AG20443 (cell line): ENCODE data around the gene DGKH.
A peak's percentile ranks its signal among the peaks of the same experiment; 100 is the strongest.
"Not testable (repeated sequence)": the region's sequence is repeated elsewhere in the genome, so short reads cannot be mapped to it uniquely, and the experiment has no call there.

Source experiments
- DNase-seq: peaks from one replicate; pipeline ENCODE4 v3.0.0; 2012; ENCODE audit warnings: low spot score, mixed read lengths

Gene DGKH

DNA sequence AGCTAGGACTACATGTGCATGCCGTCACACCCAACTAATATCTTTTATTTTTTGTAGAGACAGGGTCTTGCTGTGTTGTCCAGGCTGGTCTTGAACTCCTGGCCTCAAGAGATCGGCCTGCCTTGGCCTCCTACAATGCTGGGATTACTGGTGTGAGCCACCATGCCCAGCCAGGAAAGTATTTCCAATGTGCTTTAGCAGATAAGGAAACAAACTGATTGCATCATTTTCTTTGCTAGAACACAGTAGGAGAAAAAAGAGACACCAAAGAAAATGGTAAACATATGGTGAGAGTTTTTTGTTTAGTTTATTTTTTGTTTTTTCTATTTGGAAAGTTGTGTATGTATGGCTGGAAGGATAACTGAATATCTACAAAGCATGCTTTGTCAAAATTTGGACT is 176.6 kb downstream of the DGKH start:
- no peak for DNase-seq

DNA sequence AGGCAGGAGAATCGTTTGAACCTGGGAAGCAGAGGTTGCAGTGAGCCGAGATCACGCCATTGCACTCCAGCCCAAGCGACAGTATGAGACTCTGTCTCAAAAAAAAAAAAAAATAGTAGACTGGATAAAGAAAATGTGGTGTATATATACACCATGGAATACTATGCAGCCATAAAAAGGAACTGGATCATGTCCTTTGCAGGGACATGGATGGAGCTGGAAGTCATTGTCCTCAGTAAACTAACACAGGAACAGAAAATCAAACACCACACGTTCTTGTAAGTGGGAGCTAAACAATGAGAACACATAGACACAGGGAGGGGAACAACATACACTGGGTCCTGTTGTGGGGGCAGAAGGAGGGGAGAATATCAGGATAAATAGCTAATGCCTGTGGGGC is 178.3 kb downstream of the DGKH start:
- DNase-seq, result not testable (repeated sequence)

DNA sequence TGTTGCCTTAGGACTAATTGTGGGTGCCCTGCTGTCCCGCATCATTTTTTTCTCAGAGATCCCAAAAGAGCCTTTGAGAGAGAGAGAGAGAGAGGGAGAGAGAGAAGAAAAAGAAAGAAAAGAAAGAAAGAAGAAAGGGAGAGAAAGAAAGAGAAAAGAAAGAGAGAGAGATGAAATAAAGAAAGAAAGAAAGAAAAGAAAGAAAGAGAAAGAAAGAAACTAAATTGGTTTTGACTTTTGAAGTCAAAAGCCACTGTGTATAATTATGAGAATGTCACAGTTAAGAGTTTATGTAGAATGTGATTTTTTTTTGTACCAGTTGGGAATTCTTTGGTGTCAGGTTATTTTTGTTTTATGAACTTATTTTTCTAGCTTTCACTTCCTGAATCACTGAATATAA is 180.1 kb downstream of the DGKH start:
- DNase-seq, result no peak

DNA sequence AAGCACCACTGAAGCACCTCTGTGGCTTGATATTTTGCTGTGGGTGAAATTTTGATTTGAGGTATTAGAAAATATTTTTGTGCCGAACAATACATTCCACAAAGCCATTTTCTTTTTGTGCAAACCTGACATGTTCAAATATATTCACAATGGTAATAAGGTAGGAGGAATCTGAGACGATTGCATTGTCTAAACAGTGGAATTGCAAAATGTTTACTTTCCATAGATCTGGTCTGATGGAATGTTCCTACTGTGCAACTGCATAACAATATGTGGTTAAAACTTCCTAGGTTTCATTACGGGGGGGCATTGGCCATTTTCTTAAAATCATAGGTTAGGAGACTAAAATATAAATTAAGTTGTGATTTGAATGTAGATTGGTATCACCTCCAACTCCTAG is 180.8 kb downstream of the DGKH start:
- no peak for DNase-seq

DNA sequence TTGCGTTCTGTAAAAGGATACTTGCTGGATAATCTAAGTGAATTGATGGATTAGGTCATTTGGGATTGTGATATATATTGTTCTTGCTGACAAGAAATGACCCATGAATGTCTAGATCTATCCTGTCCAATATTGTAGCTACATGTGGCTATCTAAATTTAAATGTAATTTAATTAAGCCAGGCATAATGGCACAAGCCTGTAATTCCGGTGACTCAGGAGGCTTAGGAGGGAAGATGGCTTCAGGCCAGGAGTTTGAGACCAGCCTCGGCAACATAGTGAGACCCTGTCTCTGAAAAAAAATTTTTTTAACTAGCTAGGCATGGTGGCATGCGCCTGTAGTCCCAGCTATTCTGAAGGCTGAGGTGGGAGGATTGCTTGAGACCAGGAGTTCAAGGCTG is 184.2 kb downstream of the DGKH start:
- no peak for DNase-seq

DNA sequence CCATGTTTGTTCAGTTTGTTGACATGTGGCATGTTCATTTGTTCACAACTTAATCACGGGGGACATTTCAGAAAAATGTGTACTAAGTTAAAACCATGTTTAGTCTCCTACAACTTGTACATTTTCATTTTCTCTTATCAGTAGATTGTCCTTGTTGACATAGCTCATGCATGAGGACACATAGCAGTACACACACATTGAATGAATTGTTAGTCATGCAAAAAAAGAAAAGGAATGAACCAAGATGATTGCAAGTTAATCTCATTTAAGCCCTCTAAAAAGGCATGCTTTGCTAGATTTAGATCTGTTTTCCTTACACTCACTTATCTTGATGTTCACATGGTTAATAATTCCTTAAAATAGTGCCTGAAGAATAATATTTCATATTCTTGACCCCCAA is 185.3 kb downstream of the DGKH start:
- no peak for DNase-seq

DNA sequence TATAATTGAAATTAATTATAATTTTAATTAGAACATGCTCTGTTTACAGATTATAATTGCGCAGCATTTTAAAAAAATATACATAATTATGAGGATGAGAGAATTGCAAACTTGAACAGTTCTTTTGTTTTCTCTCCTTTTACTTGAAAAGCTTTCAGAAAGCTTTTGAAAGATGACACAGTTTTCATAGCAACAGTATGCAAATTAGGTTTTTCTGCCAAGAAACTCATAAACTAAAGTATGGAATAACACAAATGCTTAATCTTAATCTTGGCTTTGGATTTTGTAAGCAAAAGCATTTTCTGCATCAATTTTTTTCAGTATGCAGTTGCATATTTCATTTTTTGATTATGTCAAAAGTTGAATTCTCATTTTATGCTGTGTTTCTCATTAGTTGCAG is 190.7 kb downstream of the DGKH start:
- no peak for DNase-seq

DNA sequence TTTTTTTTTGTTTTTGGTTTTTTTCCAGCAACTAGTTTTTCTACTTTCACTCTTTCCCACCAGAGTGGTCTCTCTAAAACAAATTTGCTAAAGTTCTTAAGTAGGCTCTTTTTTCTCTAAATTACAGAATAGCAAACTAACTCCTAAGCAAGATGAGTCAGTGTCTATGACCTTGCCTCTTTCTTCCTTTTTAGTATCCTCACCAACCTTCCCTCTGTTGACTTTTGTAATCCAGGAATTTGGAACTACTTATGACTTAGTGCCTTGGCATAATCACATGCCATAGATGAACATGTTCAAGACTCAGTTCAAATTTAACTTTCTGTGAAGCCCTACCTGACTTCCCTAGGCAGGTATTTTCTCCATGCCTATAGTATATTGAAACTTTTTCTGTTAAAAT is 191.2 kb downstream of the DGKH start:
- no peak for DNase-seq

DNA sequence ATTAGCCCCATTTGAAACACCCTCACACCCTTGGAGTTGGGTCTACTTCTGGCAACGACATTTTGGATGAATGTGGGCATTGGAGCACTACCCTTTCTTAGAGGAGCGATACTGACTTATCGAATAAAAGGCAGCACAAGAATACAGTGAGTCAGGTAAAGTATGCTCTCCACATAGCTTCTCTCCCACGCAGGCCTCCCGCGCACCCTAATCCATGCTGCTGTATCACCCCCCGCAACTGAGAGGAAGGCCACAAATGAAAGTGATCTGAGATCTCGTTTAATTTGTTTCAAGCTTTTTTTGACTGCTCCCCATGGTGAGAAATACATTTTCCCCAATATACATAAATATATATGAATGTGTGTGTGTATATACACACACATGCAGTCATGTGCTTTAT is 198.1 kb downstream of the DGKH start:
- no peak for DNase-seq

DNA sequence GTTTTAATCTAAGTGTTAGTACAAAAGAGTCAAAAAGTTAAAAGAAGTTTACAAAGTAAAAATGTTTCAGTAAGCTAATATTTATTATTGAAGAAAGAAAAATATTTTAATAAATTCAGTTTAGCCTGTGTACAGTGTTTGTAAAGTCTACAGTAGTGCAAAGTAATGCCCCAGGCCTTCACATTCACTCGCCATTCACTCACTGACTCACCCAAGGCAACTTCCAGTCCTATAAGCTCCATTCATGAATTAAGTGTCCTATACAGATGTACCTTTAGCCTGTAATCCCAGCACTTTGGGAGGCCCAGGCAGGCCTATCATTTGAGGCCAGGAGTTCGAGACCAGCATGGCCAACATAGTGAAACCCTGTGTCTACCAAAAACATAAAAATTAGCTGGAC is 199.4 kb downstream of the DGKH start:
- DNase-seq, result no peak

DNA sequence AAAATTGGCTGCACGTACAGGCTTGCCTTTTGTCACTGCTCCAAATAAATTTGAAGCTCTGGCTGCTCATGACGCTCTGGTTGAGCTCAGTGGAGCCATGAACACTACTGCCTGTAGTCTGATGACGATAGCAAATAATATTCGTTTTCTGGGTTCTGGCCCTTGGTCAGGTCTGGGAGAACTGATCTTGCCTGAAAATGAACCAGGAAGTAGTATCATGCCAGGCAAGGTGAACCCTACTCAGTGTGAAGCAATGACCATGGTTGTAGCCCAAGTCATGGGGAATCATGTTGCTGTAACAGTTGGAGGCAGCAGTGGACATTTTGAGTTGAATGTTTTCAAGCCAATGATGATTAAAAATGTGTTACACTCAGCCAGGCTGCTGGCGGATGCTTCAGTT is 207.4 kb downstream of the DGKH start:
- no peak for DNase-seq

DNA sequence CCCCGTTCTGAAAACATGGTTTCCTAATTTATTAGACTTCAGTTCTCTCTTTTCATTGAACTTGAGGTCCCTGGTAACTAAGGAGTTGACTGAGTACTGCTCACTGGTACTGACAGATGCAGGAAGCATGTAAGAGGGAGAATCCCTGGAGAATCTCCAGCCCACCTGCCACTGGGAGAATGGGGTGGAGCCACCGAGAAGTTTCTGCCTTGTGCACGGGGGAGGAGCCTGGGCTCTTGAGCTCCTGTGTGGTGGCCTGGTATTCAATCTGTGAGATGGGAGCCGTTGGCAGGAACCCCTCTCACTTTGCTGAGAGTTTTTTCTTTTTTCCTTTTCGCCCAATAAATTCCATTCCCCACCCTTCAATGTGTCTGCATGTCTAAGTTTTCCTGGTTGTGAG is 210.3 kb downstream of the DGKH start:
- DNase-seq, result no peak

DNA sequence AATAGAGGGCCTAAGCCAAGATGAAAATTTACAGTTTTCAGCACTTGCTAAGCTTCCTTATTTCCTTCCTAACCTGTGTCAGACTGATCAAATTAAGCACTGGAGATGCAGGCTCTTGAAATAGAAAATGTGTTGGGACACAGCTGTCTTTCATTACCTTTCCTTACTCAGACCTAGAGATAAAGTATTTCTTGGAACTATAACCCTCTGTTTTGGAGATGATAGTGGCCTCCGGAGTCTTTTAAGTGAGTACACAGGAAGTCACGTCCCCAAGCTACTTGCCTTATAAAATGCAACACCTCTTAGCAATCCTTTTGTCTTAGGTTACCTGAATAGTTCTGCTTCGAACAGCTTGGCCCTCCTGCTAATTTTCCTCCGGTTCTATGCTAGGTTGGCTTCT is 211.1 kb downstream of the DGKH start:
- DNase-seq, result no peak

DNA sequence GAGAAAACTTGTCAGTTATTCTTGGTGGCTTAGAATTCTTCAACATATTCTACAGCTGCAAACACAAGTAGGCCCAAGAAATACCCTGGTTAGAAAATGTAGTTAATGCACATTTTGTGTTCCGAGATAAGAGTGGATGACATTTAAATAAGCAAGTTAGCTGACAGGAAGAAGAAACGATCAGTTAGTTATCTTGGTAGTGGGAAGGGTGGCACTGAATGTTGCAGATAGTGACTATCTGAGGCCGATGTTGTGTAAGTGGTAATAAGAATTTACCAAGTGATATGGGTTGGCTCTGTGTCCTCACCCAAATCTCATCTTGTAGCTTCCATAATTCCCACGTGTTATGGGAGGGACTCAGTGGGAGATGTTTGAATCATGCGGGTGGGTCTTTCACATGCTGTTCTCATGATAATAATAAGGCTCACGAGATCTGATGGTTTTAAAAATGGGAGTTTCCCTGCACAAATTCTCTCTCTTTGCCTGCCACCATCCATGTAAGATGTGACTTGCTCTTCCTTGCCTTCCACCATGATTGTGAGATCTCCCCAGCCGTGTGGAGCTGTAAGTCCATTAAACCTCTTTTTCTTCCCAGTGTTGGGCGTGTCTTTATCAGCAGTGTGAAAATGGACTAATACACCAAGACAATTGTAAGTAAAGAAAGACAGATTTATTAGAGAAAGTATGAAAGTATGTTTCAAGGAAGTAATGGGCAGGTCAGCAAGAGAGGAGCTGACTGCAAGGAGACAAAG is 212.6 kb downstream of the DGKH start:
- DNase-seq, result no peak

DNA sequence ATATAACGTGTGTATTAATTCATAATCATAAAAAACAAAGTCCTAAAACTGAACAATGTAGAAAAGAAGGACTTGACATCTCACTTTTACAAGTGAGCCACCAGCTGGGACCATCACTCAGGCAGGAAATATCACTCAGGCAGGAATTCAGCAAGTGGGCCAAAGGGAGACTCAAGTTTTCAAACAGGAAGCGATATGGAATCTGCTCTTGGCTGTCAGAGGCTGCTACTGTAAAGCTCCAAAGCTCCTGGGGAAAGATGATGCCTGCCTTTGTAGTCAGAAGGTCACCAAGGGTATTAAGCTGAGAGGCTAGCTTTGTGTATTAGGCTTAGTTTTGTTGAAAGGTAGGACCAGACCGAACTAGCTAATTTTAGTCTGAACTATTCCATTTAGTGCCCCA is 218.0 kb downstream of the DGKH start:
- peak; percentile 13 for DNase-seq

DNA sequence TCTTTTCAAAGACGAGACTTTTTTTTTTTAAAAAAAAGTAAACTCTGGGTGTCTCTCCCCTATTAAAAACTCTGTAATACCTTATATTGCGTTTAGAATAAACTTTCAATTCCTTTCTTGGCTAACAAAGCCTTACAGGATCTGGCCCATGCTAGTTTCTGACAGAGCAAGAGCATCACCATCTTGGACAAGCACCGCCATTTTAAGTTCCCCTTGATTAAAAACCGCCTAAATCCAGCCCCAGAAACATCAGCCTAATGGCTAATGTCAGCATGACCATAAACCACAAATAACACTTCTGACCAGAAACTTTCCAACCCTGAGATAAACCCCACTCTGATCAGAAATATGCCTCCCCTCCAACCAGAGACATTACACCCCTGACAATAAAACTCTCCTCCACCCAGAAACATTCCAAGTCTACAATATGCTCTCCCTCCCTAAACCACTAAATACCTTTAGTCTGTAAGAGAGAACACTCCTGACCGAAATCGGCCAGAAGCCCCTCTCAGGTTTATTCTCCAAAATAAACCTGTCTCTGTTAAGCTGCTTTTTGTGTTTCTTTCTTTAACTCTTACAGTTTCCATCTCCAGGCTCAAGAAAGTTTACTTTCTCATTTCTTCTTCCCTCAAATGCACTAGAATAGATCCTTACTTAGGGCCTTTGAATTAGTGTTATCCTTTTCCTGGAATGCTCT is 221.9 kb downstream of the DGKH start:
- DNase-seq, result no peak

DNA sequence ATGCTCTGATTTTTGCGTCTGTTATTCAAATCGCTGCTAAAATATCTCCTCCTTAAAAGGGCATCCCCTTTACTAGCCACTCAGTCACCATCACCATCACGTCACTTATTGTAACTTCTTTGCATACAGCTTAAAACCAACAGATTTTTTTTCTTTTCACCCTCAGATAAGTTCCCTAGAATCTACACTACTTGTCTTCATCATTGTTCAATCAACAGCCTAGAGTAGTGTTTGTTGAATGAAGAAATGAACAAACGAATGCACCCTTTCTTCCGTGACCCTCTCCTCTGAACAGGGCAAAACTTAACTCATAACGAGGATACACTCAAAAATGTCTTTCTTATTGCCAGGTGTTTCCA is 222.4 kb downstream of the DGKH start:
- no peak for DNase-seq

DNA sequence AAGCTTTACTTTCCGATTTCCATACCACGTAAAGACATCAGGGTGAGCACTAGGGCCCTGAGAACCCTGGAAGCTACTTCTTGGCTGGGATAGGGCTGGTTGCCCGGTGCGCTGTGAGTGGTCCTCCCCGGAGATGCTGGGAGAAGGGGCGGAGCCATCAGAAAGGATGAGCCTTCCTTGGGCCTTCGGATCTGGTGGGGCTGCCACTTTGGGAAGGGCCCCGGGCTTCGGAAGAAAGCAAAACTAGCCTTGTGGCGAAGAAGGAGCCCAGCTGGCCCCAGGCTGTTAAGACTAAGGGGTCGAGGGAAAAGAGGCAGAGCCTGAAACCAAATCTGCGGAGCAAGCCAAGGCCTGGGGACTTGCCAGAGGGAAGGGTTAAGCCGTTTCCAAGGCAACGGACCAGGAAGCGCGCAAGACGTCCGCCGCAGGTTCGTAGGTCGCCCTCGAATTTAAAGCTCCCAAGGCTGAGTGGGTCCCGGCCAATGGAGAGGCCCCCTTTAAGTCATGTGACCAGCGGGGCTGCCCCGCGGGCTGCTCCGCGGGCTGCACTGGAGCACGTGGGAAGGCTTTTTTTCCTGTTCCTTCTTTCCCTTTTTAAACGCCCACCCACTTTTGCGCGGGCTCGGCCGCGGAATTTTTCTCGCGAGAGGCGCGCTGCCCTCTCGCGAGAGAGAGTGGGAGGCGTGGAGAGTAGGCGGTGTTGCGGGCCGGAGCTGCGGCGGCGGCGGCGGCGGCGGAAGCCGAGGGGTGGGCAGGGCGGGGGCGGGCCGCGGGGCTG is 223.1 kb downstream of the DGKH start:
- peak; percentile 96 for DNase-seq

DNA sequence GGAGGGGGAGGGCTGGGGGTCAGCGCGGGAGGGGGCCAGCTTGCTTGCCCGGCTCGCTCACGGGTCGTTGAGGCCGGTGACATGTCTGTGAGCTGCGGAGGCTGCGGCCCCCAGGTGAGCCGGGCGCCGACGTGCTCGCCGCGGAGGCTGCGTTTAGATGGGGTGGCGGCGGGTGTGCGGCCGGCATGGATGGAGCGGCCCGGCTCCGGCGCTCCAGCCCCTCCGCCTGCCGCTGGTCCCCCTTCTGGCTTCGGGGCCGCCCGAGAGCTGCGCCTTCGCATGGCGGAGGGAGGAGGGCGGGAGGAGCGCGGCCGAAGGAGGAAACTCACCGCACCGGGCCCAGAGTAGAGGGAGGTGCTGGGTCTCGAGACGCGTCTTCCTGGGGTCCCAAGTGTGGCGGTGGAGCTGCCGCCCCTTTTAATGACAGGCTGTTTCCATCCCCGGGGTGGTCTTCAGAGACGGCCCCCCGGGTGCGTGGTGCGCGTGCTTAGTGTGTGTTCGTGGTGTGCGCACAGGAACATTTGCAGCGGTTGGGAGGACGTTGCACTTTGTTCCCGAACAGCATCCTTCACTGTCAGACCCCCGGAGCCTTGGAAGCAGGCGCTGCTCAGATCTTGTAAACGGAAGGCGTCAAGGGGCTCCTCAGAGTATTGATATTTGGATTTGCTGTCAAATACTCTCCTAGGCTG is 223.8 kb downstream of the DGKH start, which contains the start of gene AKAP11:
Gene AKAP11 (plus strand): TSS at position 38 of the 689 bp plus-strand sequence. CDS start 14,197 bp downstream, outside the sequence.
- peak; percentile 61 for DNase-seq

DNA sequence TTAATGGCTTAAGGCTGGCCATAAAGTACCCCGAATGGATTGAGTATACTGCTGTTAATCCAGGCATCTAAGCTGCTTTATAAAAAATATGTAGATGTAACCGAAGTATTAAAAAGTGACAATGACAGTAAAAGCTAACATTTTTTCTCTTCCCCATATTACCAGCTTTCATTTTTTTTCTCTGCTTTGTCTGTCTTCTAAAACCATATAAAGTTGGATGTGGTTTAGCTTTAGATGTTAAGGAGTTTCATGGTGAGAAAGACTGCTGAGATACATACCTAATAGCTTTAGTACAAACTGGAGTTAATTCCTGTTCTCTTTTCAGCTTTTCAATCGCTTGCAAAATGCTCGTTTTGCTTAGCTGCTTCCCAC is 224.3 kb downstream of the DGKH start:
- DNase-seq, result no peak

DNA sequence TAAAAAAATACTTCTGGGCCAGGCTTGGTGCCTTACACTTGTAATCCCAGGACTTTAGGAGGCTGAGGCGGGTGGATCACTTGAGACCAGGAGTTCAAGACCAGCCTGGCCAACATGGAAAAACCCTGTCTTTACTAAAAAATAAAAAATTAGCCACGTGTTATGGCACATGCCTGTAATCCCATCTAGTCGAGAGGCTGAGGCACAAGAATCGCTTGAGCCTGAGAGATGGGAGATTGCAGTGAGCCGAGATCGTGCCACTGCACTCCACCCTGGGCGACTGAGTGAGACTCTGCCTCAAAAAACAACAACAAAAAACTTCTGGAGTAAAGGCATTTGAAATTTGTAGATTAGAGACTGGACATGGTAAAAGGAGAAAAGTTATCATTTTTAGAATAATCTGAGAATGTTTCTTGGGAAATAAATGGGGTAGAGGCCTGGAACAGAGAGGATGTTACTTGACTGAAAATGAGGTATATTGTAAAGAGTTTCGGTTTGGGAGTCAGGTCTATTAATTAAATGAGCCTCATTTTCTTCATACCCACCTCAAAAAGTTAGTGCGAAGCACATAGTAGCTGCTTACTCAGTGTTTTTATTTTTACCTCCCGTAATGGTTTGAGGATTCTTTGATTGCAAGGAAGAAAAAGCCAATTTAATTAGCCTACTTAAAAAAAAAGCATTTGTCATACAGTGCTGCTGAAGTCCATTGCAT is 226.1 kb downstream of the DGKH start:
- DNase-seq, result no peak

DNA sequence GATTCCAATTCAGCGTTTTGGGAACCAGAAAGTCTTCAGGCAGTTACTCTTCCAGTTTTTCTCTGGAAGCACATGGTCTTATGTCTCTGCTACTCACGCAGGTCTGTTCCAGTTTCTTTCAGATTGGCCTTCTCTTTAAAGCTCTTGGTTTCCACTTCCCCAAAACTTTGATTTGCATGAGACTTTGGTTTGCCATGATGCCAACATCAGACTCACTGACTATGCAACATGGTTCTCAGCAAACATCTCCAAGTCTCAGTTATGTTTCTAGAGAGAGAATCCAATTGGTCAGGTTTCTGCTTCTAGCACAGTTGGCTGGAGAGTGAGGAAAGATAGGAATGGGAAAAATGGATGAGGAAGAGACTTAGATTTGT is 226.6 kb downstream of the DGKH start:
- no peak for DNase-seq
